ENCODE results near the gene SH3GLB2. TPM values are rescaled to one million over a fixed set of nuclear protein-coding genes. Genes with fewer than 3 reads are reported as not detected.

Gene SH3GLB2
- total RNA-seq, 1 experiment from 2014 or later: 44.1 TPM

DNA sequence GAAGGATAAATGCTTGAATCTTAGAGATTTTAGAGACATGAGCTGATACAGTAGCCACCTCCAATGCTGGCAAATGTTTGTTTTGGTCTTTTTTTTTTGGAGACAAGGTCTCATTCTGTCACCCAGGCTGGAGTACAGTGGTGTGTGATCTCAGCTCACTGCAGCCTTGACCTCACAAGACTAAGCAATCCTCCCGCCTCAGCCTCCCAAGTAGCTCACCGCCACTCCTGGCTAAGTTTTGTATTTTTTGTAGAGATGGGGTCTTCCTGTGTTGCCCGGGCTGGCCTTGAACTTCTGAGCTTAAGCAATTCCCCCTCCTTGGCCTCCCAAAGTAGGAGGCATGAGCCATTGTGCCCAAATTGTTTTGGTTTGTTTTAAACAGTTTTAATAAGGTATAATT, 46.0 kb upstream of the SH3GLB2 start:
- H3K36me3 ChIP-seq (ENCODE audit: low read depth, low read length): no peaks in the 10 kb centered on the region
- POLR2A ChIA-PET (ENCODE audit: unreplicated experiment): no interaction called here
- no peaks in the 10 kb centered on the region for H4K20me1 ChIP-seq (ENCODE audit: low read length)
- ATAC-seq (no peak), DNase-seq (no peak)
- no peak overlapping the region for H3K4me2 ChIP-seq (ENCODE audit: low read length)
- BruUV-seq (replicated peaks): no TSS peak
- no peaks in the 10 kb centered on the region for H3K4me1 ChIP-seq (ENCODE audit: insufficient read depth, low read length)
- H3K9ac ChIP-seq (ENCODE audit: low read length): no peak overlapping the region
- H3K79me2 ChIP-seq (ENCODE audit: low read length): no peaks in the 10 kb centered on the region
- no peaks in the 10 kb centered on the region for H3K27me3 ChIP-seq (ENCODE audit: low read length)
- CTCF ChIA-PET: no interaction called here
- no peaks in the 10 kb centered on the region for H3K9me3 ChIP-seq (ENCODE audit: low read length)
- no peaks in the 10 kb centered on the region for H3F3A ChIP-seq (ENCODE audit: low read length, unreplicated experiment)
- intact Hi-C loops (cut with micrococcal nuclease): no loop called here
- H3K27ac ChIP-seq (ENCODE audit: low read length): no peak overlapping the region
- TF ChIP-seq, protein P1, sequence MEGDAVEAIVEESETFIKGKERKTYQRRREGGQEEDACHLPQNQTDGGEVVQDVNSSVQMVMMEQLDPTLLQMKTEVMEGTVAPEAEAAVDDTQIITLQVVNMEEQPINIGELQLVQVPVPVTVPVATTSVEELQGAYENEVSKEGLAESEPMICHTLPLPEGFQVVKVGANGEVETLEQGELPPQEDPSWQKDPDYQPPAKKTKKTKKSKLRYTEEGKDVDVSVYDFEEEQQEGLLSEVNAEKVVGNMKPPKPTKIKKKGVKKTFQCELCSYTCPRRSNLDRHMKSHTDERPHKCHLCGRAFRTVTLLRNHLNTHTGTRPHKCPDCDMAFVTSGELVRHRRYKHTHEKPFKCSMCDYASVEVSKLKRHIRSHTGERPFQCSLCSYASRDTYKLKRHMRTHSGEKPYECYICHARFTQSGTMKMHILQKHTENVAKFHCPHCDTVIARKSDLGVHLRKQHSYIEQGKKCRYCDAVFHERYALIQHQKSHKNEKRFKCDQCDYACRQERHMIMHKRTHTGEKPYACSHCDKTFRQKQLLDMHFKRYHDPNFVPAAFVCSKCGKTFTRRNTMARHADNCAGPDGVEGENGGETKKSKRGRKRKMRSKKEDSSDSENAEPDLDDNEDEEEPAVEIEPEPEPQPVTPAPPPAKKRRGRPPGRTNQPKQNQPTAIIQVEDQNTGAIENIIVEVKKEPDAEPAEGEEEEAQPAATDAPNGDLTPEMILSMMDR (conservative IDR thresholded peaks at IDR 0.05; ENCODE audit: low read depth, low read length): no peak
- TF ChIP-seq EZH2phosphoT487 (IDR thresholded peaks at IDR 0.05; ENCODE audit: borderline replicate concordance, low read length): no peak
- no peak for TF ChIP-seq EZH2 (IDR thresholded peaks at IDR 0.05; ENCODE audit: low read length, unreplicated experiment)
- H2AFZ ChIP-seq (ENCODE audit: low read length): no peak overlapping the region
- no peak overlapping the region for H3K4me3 ChIP-seq (ENCODE audit: low read length)
- H3K9me2 ChIP-seq (replicated peaks; ENCODE audit: low read length): no peaks in the 10 kb centered on the region

DNA sequence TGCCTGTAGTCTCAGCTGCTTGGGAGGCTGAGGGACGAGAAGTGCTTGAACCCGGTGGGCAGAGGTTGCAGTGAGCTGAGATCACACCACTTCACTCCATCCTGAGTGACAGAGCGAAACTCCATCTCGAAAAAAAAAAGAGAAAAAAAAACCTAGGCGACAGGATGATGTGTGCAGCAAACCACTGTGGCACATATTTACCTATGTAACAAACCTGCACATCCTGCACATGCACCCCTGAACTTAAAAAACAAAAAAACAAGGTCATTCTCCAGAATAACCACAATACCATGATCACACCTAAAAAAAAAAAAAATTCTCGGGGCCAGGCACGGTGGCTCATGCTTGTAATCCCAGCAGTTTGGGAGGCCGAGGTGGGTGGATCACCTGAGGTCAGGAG, 45.3 kb upstream of the SH3GLB2 start:
- Histone ChIP-seq H3K9me3 (ENCODE audit: low read length) (no peaks in the 10 kb centered on the region), H2AFZ (ENCODE audit: low read length) (no peak overlapping the region), H3K4me1 (ENCODE audit: insufficient read depth, low read length) (no peaks in the 10 kb centered on the region), H3K4me2 (ENCODE audit: low read length) (no peak overlapping the region), H3K79me2 (ENCODE audit: low read length) (no peaks in the 10 kb centered on the region), H3K36me3 (ENCODE audit: low read depth, low read length) (no peaks in the 10 kb centered on the region), H3K9me2 (replicated peaks; ENCODE audit: low read length) (no peaks in the 10 kb centered on the region), H3F3A (ENCODE audit: low read length, unreplicated experiment) (no peaks in the 10 kb centered on the region), H3K4me3 (ENCODE audit: low read length) (no peak overlapping the region), H3K9ac (ENCODE audit: low read length) (no peak overlapping the region), H4K20me1 (ENCODE audit: low read length) (no peaks in the 10 kb centered on the region), H3K27ac (ENCODE audit: low read length) (no peak overlapping the region), H3K27me3 (ENCODE audit: low read length) (no peaks in the 10 kb centered on the region)
- DNase-seq (no peak), ATAC-seq (no peak)
- ChIA-PET POLR2A (ENCODE audit: unreplicated experiment) (no interaction called here), CTCF (interaction anchor here (0.6 kb wide), 1 partner anchor 12 kb away, joined by 6 read pairs; no protein-coding TSS in a partner anchor)
- TF ChIP-seq, protein P1 (conservative IDR thresholded peaks at IDR 0.05; ENCODE audit: low read depth, low read length): no peak
- no peak for TF ChIP-seq EZH2 (IDR thresholded peaks at IDR 0.05; ENCODE audit: low read length, unreplicated experiment)
- TF ChIP-seq EZH2phosphoT487 (IDR thresholded peaks at IDR 0.05; ENCODE audit: borderline replicate concordance, low read length): no peak
- intact Hi-C loops (cut with micrococcal nuclease): no loop called here
- no TSS peak for BruUV-seq (replicated peaks)

DNA sequence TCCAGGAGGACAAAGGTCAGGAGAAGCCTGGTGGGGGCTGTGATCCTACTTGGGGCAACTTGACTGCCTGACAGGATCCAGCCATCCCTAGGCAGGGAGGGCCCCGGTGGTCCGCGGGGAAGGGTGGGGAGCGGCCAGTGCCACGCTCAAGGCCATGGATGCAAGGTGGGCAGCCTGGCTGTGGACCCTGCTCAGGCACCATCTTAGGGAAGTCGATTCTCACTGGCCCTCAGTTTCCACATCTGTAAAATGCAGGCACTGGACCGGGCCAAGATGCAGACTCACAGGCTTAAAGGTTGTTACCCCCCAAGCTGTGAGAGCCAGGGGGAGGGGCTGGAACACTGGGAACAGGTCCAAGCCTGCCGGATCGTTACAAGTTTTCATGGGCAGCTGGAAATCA, 44.0 kb upstream of the SH3GLB2 start:
- ChIA-PET CTCF (no interaction called here), POLR2A (ENCODE audit: unreplicated experiment) (interaction anchor here (0.5 to 0.7 kb wide), 2 partner anchors 9 to 95 kb away, joined by 20 to 28 read pairs; no protein-coding TSS in a partner anchor)
- Histone ChIP-seq H3K9me2 (replicated peaks; ENCODE audit: low read length) (no peaks in the 10 kb centered on the region), H3K4me2 (ENCODE audit: low read length) (no peak overlapping the region), H3K4me3 (ENCODE audit: low read length) (no peak overlapping the region), H3F3A (ENCODE audit: low read length, unreplicated experiment) (no peaks in the 10 kb centered on the region), H3K36me3 (ENCODE audit: low read depth, low read length) (no peaks in the 10 kb centered on the region), H3K27ac (ENCODE audit: low read length) (no peak overlapping the region), H3K9me3 (ENCODE audit: low read length) (no peaks in the 10 kb centered on the region), H3K27me3 (ENCODE audit: low read length) (no peaks in the 10 kb centered on the region), H3K9ac (ENCODE audit: low read length) (no peak overlapping the region), H3K79me2 (ENCODE audit: low read length) (no peaks in the 10 kb centered on the region), H3K4me1 (ENCODE audit: insufficient read depth, low read length) (no peaks in the 10 kb centered on the region), H2AFZ (ENCODE audit: low read length) (no peak overlapping the region), H4K20me1 (ENCODE audit: low read length) (no peaks in the 10 kb centered on the region)
- ATAC-seq (no peak), DNase-seq (no peak)
- no TSS peak for BruUV-seq (replicated peaks)
- TF ChIP-seq EZH2phosphoT487 (IDR thresholded peaks at IDR 0.05; ENCODE audit: borderline replicate concordance, low read length) (no peak), EZH2 (IDR thresholded peaks at IDR 0.05; ENCODE audit: low read length, unreplicated experiment) (no peak)
- TF ChIP-seq, protein P1 (conservative IDR thresholded peaks at IDR 0.05; ENCODE audit: low read depth, low read length): no peak
- intact Hi-C loops (cut with micrococcal nuclease): no loop called here
